Ectodermal cell (in vitro differentiated cells): Measurements from ENCODE around the gene DENND5B.

Experiments
- H3K27ac ChIP-seq: 2 replicates; pipeline ENCODE4 v1.7.0; 2013; ENCODE audit warnings: mild to moderate bottlenecking, low read depth, low read length; ENCODE audit not compliant: insufficient read depth, poor library complexity, severe bottlenecking
- H3K27me3 ChIP-seq: 2 replicates; pipeline ENCODE4 v1.7.0; 2013; ENCODE audit warnings: mild to moderate bottlenecking, low read length; ENCODE audit not compliant: insufficient read depth, control insufficient read depth, poor library complexity, severe bottlenecking
- H3K36me3 ChIP-seq: one replicate; pipeline ENCODE4 v1.7.0; 2013; ENCODE audit warnings: low read length; ENCODE audit not compliant: control insufficient read depth, insufficient read depth
- H3K4me1 ChIP-seq: one replicate; pipeline ENCODE4 v1.7.0; 2013; ENCODE audit warnings: low read length; ENCODE audit not compliant: control insufficient read depth, insufficient read depth
- H3K4me3 ChIP-seq: 2 replicates; pipeline ENCODE4 v1.7.0; 2013; ENCODE audit warnings: low read depth, low read length, control low read depth; ENCODE audit not compliant: insufficient read depth
- H3K9me3 ChIP-seq: 2 replicates; pipeline ENCODE4 v1.7.0; 2013; ENCODE audit warnings: mild to moderate bottlenecking, low read length, moderate library complexity; ENCODE audit not compliant: control insufficient read depth
- WGBS, 2 experiments: methylation state at CpG; one replicate each; pipeline ENCODE4 v1.1.7; 2013; ENCODE audit warnings: missing lambda C conversion rate in 2 of 2; 5-methylcytosine and 5-hydroxymethylcytosine counted together

The DENND5B gene

GRCh38 chr12:31594681-31595080 lies 3.7 kb upstream of the DENND5B start:
- Histone ChIP-seq H3K27me3 (peaks cover 8% of the 10 kb centered on the region), H3K36me3 (no peaks in the 10 kb centered on the region), H3K9me3 (no peaks in the 10 kb centered on the region), H3K4me1 (peaks cover 4% of the 10 kb centered on the region), H3K4me3 (no peak overlapping the region), H3K27ac (no peak overlapping the region)
- whole genome bisulfite sequencing, 2 experiments, result 91 to 93% methylated on average over 4 to 5 of the region's 5 CpGs

- H3K4me1 ChIP-seq, result peaks cover 11% of the 10 kb centered on the region
- H3K27ac ChIP-seq, result peak overlapping the region; percentile 36
- peak overlapping the region; percentile 86 for H3K4me3 ChIP-seq
- WGBS, 2 experiments, result 18 to 21% methylated on average over 16 of the region's 16 CpGs
- no peaks in the 10 kb centered on the region for H3K9me3 ChIP-seq
- H3K36me3 ChIP-seq, result no peaks in the 10 kb centered on the region
- peaks cover 8% of the 10 kb centered on the region for H3K27me3 ChIP-seq
Measured at GRCh38 chr12:31591380-31591901, 505 bp upstream of the DENND5B start.

GRCh38 chr12:31589904-31590641 lies 863 bp downstream of the DENND5B start:
- H3K27ac ChIP-seq, result peak overlapping the region; percentile 90
- no peaks in the 10 kb centered on the region for H3K9me3 ChIP-seq
- peak overlapping the region; percentile 86 for H3K4me3 ChIP-seq
- H3K36me3 ChIP-seq, result no peaks in the 10 kb centered on the region
- H3K4me1 ChIP-seq, result peaks cover 11% of the 10 kb centered on the region
- 0% methylated on average over 85 of the region's 85 CpGs for WGBS, 2 experiments
- H3K27me3 ChIP-seq, result peaks cover 8% of the 10 kb centered on the region

GRCh38 chr12:31589598-31589903 lies 1.4 kb downstream of the DENND5B start:
- peaks cover 8% of the 10 kb centered on the region for H3K27me3 ChIP-seq
- H3K4me3 ChIP-seq, result peak overlapping the region; percentile 86
- H3K27ac ChIP-seq, result peak overlapping the region; percentile 90
- WGBS, 2 experiments, result 0 to 6% methylated on average over 13 to 15 of the region's 15 CpGs
- peaks cover 11% of the 10 kb centered on the region for H3K4me1 ChIP-seq
- H3K9me3 ChIP-seq, result no peaks in the 10 kb centered on the region
- no peaks in the 10 kb centered on the region for H3K36me3 ChIP-seq

GRCh38 chr12:31588976-31589375 lies 2.0 kb downstream of the DENND5B start:
- Histone ChIP-seq H3K27ac (no peak overlapping the region), H3K9me3 (no peaks in the 10 kb centered on the region), H3K4me3 (peak overlapping the region; percentile 86), H3K27me3 (peaks cover 8% of the 10 kb centered on the region), H3K36me3 (no peaks in the 10 kb centered on the region), H3K4me1 (peaks cover 11% of the 10 kb centered on the region)
- 56 to 60% methylated on average over 1 to 2 of the region's 3 CpGs for WGBS, 2 experiments

- Histone ChIP-seq H3K27me3 (peaks cover 6% of the 10 kb centered on the region), H3K4me1 (peaks cover 10% of the 10 kb centered on the region), H3K36me3 (no peaks in the 10 kb centered on the region), H3K9me3 (no peaks in the 10 kb centered on the region), H3K4me3 (no peak overlapping the region), H3K27ac (no peak overlapping the region)
- 92 to 96% methylated on average over 4 of the region's 4 CpGs for WGBS, 2 experiments
Measured at GRCh38 chr12:31586728-31587127, 4.2 kb downstream of the DENND5B start.

- Histone ChIP-seq H3K36me3 (no peaks in the 10 kb centered on the region), H3K4me1 (peaks cover 7% of the 10 kb centered on the region), H3K27ac (no peak overlapping the region), H3K9me3 (no peaks in the 10 kb centered on the region), H3K4me3 (no peak overlapping the region), H3K27me3 (no peaks in the 10 kb centered on the region)
- 75 to 94% methylated on average over 1 to 2 of the region's 2 CpGs for WGBS, 2 experiments
Measured at GRCh38 chr12:31585895-31586294, 5.0 kb downstream of the DENND5B start.

GRCh38 chr12:31585271-31585670 lies 5.7 kb downstream of the DENND5B start:
- no peak overlapping the region for H3K27ac ChIP-seq
- H3K27me3 ChIP-seq, result no peaks in the 10 kb centered on the region
- no peaks in the 10 kb centered on the region for H3K36me3 ChIP-seq
- H3K4me3 ChIP-seq, result no peak overlapping the region
- no peaks in the 10 kb centered on the region for H3K9me3 ChIP-seq
- peaks cover 7% of the 10 kb centered on the region for H3K4me1 ChIP-seq
- 58 to 69% methylated on average over 3 of the region's 3 CpGs for WGBS, 2 experiments

- H3K36me3 ChIP-seq, result no peaks in the 10 kb centered on the region
- 88% methylated on average over 6 of the region's 6 CpGs for WGBS, 2 experiments
- H3K27me3 ChIP-seq, result no peaks in the 10 kb centered on the region
- H3K9me3 ChIP-seq, result no peaks in the 10 kb centered on the region
- H3K27ac ChIP-seq, result no peak overlapping the region
- H3K4me1 ChIP-seq, result peaks cover 7% of the 10 kb centered on the region
- no peak overlapping the region for H3K4me3 ChIP-seq
Measured at GRCh38 chr12:31584782-31585181, 6.2 kb downstream of the DENND5B start.

GRCh38 chr12:31583878-31584277 lies 7.1 kb downstream of the DENND5B start:
- Histone ChIP-seq H3K4me3 (no peak overlapping the region), H3K4me1 (peaks cover 7% of the 10 kb centered on the region), H3K9me3 (no peaks in the 10 kb centered on the region), H3K36me3 (no peaks in the 10 kb centered on the region), H3K27me3 (no peaks in the 10 kb centered on the region), H3K27ac (no peak overlapping the region)
- WGBS, 2 experiments, result 85% methylated on average over 1 of the region's 2 CpGs; no CpG with 5 or more reads in 1 of the 2 experiments
